Upper lobe of right lung (tissue), 1 donor: ENCODE results near the gene TOMM22. TPM values are rescaled to one million over a fixed set of nuclear protein-coding genes. Genes with fewer than 3 reads are reported as not detected.

Experiments
- ATAC-seq: fragments of 200-7000 bp; cut with Tn5 transposase; one replicate; pipeline ENCODE4 v1.9.1; 2020; ENCODE audit warnings: mild to moderate bottlenecking, moderate library complexity
- DNase-seq: peaks from one replicate; pipeline ENCODE4 v3.0.0-alpha.2; 2020
- H3K27ac ChIP-seq: fragments of 200-600 bp; one replicate; pipeline ENCODE4 v1.8.0; 2022
- H3K27me3 ChIP-seq: fragments of 200-600 bp; one replicate; pipeline ENCODE4 v1.8.0; 2022; ENCODE audit warnings: mild to moderate bottlenecking
- H3K36me3 ChIP-seq: fragments of 200-600 bp; one replicate; pipeline ENCODE4 v1.8.0; 2022
- H3K4me1 ChIP-seq: fragments of 200-600 bp; one replicate; pipeline ENCODE4 v1.8.0; 2022
- H3K4me3 ChIP-seq: fragments of 200-600 bp; one replicate; pipeline ENCODE4 v1.8.0; 2022; ENCODE audit warnings: mild to moderate bottlenecking
- H3K9me3 ChIP-seq: fragments of 200-600 bp; one replicate; pipeline ENCODE4 v1.8.0; 2022
- CTCF ChIP-seq: fragments of 200-600 bp; IDR thresholded peaks from one replicate; pipeline ENCODE4 v1.8.0; 2022; ENCODE audit warnings: antibody characterized with exemption
- intact Hi-C: fragments of 100-400 bp; cut with DNase I; formaldehyde crosslinking; loops from one replicate; pipeline ENCODE4 v1.11.0; 2022
- total RNA-seq: library from RNA; stranded (reverse); fragmentation: NEBNext Ultra II Directional; extraction: Animal tissue kit (Norgen Biotek cat#: 25700); gene quantifications from one replicate; pipeline ENCODE4 v1.2.1, GENCODE V29; 2021
- donor health status: DM: no; HTN: yes; CAD: no; lungs with severe emphysema.

The TOMM22 gene
- total RNA-seq, 1 donor from 2014 or later, result 51.6 TPM

- intact Hi-C loops, result no loop called here
- H3K27ac ChIP-seq, result peak overlapping the region; percentile 1
Measured at GRCh38 chr22:38732251-38732815, 50.6 kb downstream of the TOMM22 start.

GRCh38 chr22:38733329-38733723, 51.6 kb downstream of the TOMM22 start:
- no peak overlapping the region for H3K4me3 ChIP-seq
- no peaks in the 10 kb centered on the region for H3K27me3 ChIP-seq
- H3K4me1 ChIP-seq, result peaks cover 14% of the 10 kb centered on the region
- DNase-seq, result peak; percentile 71
- H3K9me3 ChIP-seq, result no peaks in the 10 kb centered on the region
- intact Hi-C loops, result no loop called here
- peak; percentile 56 for ATAC-seq
- H3K36me3 ChIP-seq, result peaks cover 70% of the 10 kb centered on the region
- no peak overlapping the region for H3K27ac ChIP-seq
- TF ChIP-seq CTCF, result peak; percentile 66

More at GRCh38 chr22:38732251-38732815, 50.6 kb downstream of the TOMM22 start:
- H3K4me3 ChIP-seq, result no peak overlapping the region
- DNase-seq (peak; percentile 59), ATAC-seq (no peak)
- no peaks in the 10 kb centered on the region for H3K27me3 ChIP-seq
- H3K9me3 ChIP-seq, result no peaks in the 10 kb centered on the region
- peaks cover 70% of the 10 kb centered on the region for H3K36me3 ChIP-seq
- TF ChIP-seq CTCF, result no peak
- H3K4me1 ChIP-seq, result peaks cover 14% of the 10 kb centered on the region

- Histone ChIP-seq H3K4me3 (no peak overlapping the region), H3K9me3 (no peaks in the 10 kb centered on the region), H3K27ac (peak overlapping the region; percentile 2), H3K27me3 (no peaks in the 10 kb centered on the region), H3K4me1 (peaks cover 14% of the 10 kb centered on the region), H3K36me3 (peaks cover 70% of the 10 kb centered on the region)
- ATAC-seq (peak; percentile 22), DNase-seq (peak; percentile 76)
- intact Hi-C loops, result no loop called here
- TF ChIP-seq CTCF, result no peak
Measured at GRCh38 chr22:38733724-38734381, 52.1 kb downstream of the TOMM22 start.

- Histone ChIP-seq H3K27me3 (no peaks in the 10 kb centered on the region), H3K9me3 (no peaks in the 10 kb centered on the region), H3K27ac (peak overlapping the region; percentile 2), H3K4me3 (no peak overlapping the region), H3K36me3 (peaks cover 70% of the 10 kb centered on the region), H3K4me1 (peaks cover 14% of the 10 kb centered on the region)
- intact Hi-C loops, result no loop called here
- TF ChIP-seq CTCF, result no peak
- DNase-seq (peak; percentile 51), ATAC-seq (no peak)
Measured at GRCh38 chr22:38734421-38735100, 52.8 kb downstream of the TOMM22 start.

Other genes starting within 250 kb of the TOMM22 start
- gene KCNJ4, start 226.8 kb upstream of the TOMM22 start, total RNA-seq, result not detected
- gene KDELR3, start 213.9 kb upstream of the TOMM22 start, total RNA-seq, result 5.9 TPM
- 480 TPM for gene DDX17, start 175.6 kb upstream of the TOMM22 start, total RNA-seq
- gene DMC1, start 111.8 kb upstream of the TOMM22 start, total RNA-seq, result not detected
- gene FAM227A, start 25.6 kb upstream of the TOMM22 start, total RNA-seq, result 0.98 TPM
- 34.6 TPM for gene CBY1, start 25.3 kb upstream of the TOMM22 start, total RNA-seq
- 52.1 TPM for gene JOSD1, start 19.0 kb downstream of the TOMM22 start, total RNA-seq
- gene GTPBP1, start 24.0 kb downstream of the TOMM22 start, total RNA-seq, result 72.5 TPM
- 242 TPM for gene SUN2, start 74.0 kb downstream of the TOMM22 start, total RNA-seq
- gene DNAL4, start 112.2 kb downstream of the TOMM22 start, total RNA-seq, result 16.0 TPM
- gene NPTXR, start 162.1 kb downstream of the TOMM22 start, total RNA-seq, result 6.3 TPM
- gene CBX6, start 190.3 kb downstream of the TOMM22 start, total RNA-seq, result 61.6 TPM